ENCODE results near the gene ARHGAP26.

ARHGAP26 gene

GRCh38 chr5:142945845-142946244 lies 175.7 kb downstream of the ARHGAP26 start:
- no peak for TF ChIP-seq POLR2AphosphoS5 (IDR thresholded peaks at IDR 0.05; ENCODE audit: low read depth, low read length)
- no peak for TF ChIP-seq REST (IDR thresholded peaks at IDR 0.05; ENCODE audit: insufficient read depth in 1 of 2, low read depth in 2 of 2, low read length in 2 of 2)
- no peak for TF ChIP-seq SIN3A (IDR thresholded peaks at IDR 0.05; ENCODE audit: borderline replicate concordance, insufficient read depth, low read length)
- no peak for TF ChIP-seq FOXP2 (optimal IDR thresholded peaks at IDR 0.05; ENCODE audit: borderline replicate concordance, extremely low read depth, extremely low read length, insufficient read depth)
- no peak for TF ChIP-seq TAF1 (IDR thresholded peaks at IDR 0.05; ENCODE audit: borderline replicate concordance, insufficient read depth, low read length)

GRCh38 chr5:142946547-142947426 lies 176.6 kb downstream of the ARHGAP26 start:
- TF ChIP-seq SIN3A (IDR thresholded peaks at IDR 0.05; ENCODE audit: borderline replicate concordance, insufficient read depth, low read length) (no peak), POLR2AphosphoS5 (IDR thresholded peaks at IDR 0.05; ENCODE audit: low read depth, low read length) (no peak), TAF1 (IDR thresholded peaks at IDR 0.05; ENCODE audit: borderline replicate concordance, insufficient read depth, low read length) (no peak), REST (IDR thresholded peaks at IDR 0.05; ENCODE audit: insufficient read depth in 1 of 2, low read depth in 2 of 2, low read length in 2 of 2) (no peak), FOXP2 (optimal IDR thresholded peaks at IDR 0.05; ENCODE audit: borderline replicate concordance, extremely low read depth, extremely low read length, insufficient read depth) (no peak)

GRCh38 chr5:142947427-142947709 lies 177.2 kb downstream of the ARHGAP26 start:
- TF ChIP-seq REST (IDR thresholded peaks at IDR 0.05; ENCODE audit: insufficient read depth in 1 of 2, low read depth in 2 of 2, low read length in 2 of 2) (no peak), SIN3A (IDR thresholded peaks at IDR 0.05; ENCODE audit: borderline replicate concordance, insufficient read depth, low read length) (no peak), FOXP2 (optimal IDR thresholded peaks at IDR 0.05; ENCODE audit: borderline replicate concordance, extremely low read depth, extremely low read length, insufficient read depth) (no peak), TAF1 (IDR thresholded peaks at IDR 0.05; ENCODE audit: borderline replicate concordance, insufficient read depth, low read length) (no peak), POLR2AphosphoS5 (IDR thresholded peaks at IDR 0.05; ENCODE audit: low read depth, low read length) (no peak)

- TF ChIP-seq FOXP2 (optimal IDR thresholded peaks at IDR 0.05; ENCODE audit: borderline replicate concordance, extremely low read depth, extremely low read length, insufficient read depth): no peak
- TF ChIP-seq SIN3A (IDR thresholded peaks at IDR 0.05; ENCODE audit: borderline replicate concordance, insufficient read depth, low read length): no peak
- TF ChIP-seq REST (IDR thresholded peaks at IDR 0.05; ENCODE audit: insufficient read depth in 1 of 2, low read depth in 2 of 2, low read length in 2 of 2): no peak
- TF ChIP-seq POLR2AphosphoS5 (IDR thresholded peaks at IDR 0.05; ENCODE audit: low read depth, low read length): no peak
- TF ChIP-seq TAF1 (IDR thresholded peaks at IDR 0.05; ENCODE audit: borderline replicate concordance, insufficient read depth, low read length): no peak
Observed at GRCh38 chr5:142952229-142952628, 182.1 kb downstream of the ARHGAP26 start.

Data from PFSK-1 (cell line).